Endothelial cell of umbilical vein (primary cell): Measurements from ENCODE around the gene KRTAP29-1.

Experiments used
- EZH2 ChIP-seq: IDR thresholded peaks from 2 replicates; pipeline ENCODE4 v1.6.1; 2012; ENCODE audit warnings: borderline replicate concordance, low read depth, mild to moderate bottlenecking, moderate library complexity, low read length, inconsistent platforms; ENCODE audit not compliant: severe bottlenecking
- GATA2 ChIP-seq: IDR thresholded peaks from 2 replicates; pipeline ENCODE4 v1.7.0; 2011; ENCODE audit warnings: low read depth, mild to moderate bottlenecking, moderate library complexity, mixed read lengths, low read length; ENCODE audit not compliant: insufficient read length, insufficient read depth
- JUN ChIP-seq: IDR thresholded peaks from 2 replicates; pipeline ENCODE4 v1.6.1; 2011; ENCODE audit warnings: borderline replicate concordance, low read depth; ENCODE audit not compliant: insufficient read length, insufficient read depth
- MYC ChIP-seq: IDR thresholded peaks from one replicate; pipeline ENCODE4 v1.6.1; 2011; ENCODE audit warnings: mild to moderate bottlenecking, low read depth, low read length
- POLR2A ChIP-seq: IDR thresholded peaks from 2 replicates; pipeline ENCODE4 v1.6.1; 2012; ENCODE audit warnings: low read depth, mild to moderate bottlenecking, control low read depth, low read length
- POLR2AphosphoS5 ChIP-seq: IDR thresholded peaks from 2 replicates; pipeline ENCODE4 v1.6.1; 2012; ENCODE audit warnings: low read depth, mild to moderate bottlenecking, control low read depth, low read length, moderate library complexity; ENCODE audit not compliant: insufficient read depth
- TF ChIP-seq, protein P1 (sequence below), 2 donors: IDR thresholded peaks; 1 replicate in 1 of 2; 2 replicates in 1 of 2; pipeline ENCODE4 v1.5.1; 2011; ENCODE audit warnings: low read length in 2 of 2, mild to moderate bottlenecking in 2 of 2, moderate library complexity in 2 of 2, control low read depth in 1 of 2, inconsistent platforms in 1 of 2, low read depth in 1 of 2; ENCODE audit not compliant: insufficient read depth in 1 of 2; ENCODE audit errors: extremely low read depth in 1 of 2
- TF ChIP-seq, protein P2 (sequence below): IDR thresholded peaks from 2 replicates; pipeline ENCODE4 v1.6.1; 2011; ENCODE audit not compliant: insufficient read depth, insufficient read length

DNA sequence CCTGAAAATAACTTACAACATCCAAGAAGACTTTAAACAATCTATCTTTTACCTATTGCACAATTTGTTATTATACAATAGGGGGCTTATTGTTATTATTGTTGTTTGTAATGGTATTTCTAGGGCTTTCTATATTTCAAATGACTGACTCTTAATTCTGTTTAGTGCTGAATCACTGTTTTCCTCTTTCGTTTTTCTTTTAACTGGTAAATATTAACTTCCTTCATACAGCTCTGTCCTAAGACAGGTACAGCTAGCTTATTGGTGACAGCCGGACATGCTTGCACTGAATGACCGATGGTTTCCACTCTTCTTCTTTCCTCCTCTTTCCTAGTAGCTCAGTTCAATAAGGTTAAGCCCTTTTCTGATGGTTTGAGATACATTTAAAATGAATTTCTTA, 15.6 kb downstream of the KRTAP29-1 start:
- TF ChIP-seq, protein P1, sequence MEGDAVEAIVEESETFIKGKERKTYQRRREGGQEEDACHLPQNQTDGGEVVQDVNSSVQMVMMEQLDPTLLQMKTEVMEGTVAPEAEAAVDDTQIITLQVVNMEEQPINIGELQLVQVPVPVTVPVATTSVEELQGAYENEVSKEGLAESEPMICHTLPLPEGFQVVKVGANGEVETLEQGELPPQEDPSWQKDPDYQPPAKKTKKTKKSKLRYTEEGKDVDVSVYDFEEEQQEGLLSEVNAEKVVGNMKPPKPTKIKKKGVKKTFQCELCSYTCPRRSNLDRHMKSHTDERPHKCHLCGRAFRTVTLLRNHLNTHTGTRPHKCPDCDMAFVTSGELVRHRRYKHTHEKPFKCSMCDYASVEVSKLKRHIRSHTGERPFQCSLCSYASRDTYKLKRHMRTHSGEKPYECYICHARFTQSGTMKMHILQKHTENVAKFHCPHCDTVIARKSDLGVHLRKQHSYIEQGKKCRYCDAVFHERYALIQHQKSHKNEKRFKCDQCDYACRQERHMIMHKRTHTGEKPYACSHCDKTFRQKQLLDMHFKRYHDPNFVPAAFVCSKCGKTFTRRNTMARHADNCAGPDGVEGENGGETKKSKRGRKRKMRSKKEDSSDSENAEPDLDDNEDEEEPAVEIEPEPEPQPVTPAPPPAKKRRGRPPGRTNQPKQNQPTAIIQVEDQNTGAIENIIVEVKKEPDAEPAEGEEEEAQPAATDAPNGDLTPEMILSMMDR (IDR thresholded peaks at IDR 0.05; ENCODE audit: extremely low read depth in 1 of 2, insufficient read depth in 1 of 2, low read depth in 1 of 2, low read length in 2 of 2), result no peak
- TF ChIP-seq, protein P2, sequence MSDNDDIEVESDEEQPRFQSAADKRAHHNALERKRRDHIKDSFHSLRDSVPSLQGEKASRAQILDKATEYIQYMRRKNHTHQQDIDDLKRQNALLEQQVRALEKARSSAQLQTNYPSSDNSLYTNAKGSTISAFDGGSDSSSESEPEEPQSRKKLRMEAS, result no peak
- TF ChIP-seq EZH2 (no peak), POLR2A (no peak), MYC (no peak), POLR2AphosphoS5 (no peak), GATA2 (no peak), JUN (no peak)
